ENCODE measurements around the gene UNC13A. TPM values are rescaled to one million over a fixed set of nuclear protein-coding genes. Genes with fewer than 3 reads are reported as not detected.

UNC13A gene
- total RNA-seq, 1 experiment from 2014 or later: 0.18 TPM

- H3K27me3 ChIP-seq (replicated peaks; ENCODE audit: control insufficient read depth, insufficient read depth, low read length): no peaks in the 10 kb centered on the region
- ChIA-PET POLR2A (interaction anchor here (0.6 kb wide), 1 partner anchor 279 kb away, joined by 6 read pairs; no protein-coding TSS in a partner anchor), CTCF (no interaction called here)
- no peak overlapping the region for H3K4me3 ChIP-seq (ENCODE audit: low read depth, low read length)
- no peaks in the 10 kb centered on the region for H3K9me3 ChIP-seq
- peak; percentile 69 to 72 for DNase-seq
- peaks cover 5% of the 10 kb centered on the region for H3K36me3 ChIP-seq (ENCODE audit: control insufficient read depth, insufficient read depth, low read length)
- Mint-ChIP-seq H3K36me3 (ENCODE audit: insufficient read depth, unreplicated experiment) (peaks cover 68% of the 10 kb centered on the region), H3K4me1 (ENCODE audit: low read depth, unreplicated experiment) (peaks cover 7% of the 10 kb centered on the region), H3K27me3 (ENCODE audit: insufficient read depth, unreplicated experiment) (no peaks in the 10 kb centered on the region), H3K27ac (ENCODE audit: unreplicated experiment) (no peak overlapping the region), H3K9me3 (ENCODE audit: unreplicated experiment) (no peaks in the 10 kb centered on the region), H3K4me3 (ENCODE audit: unreplicated experiment) (no peak overlapping the region)
- no TSS peak for BruUV-seq (replicated peaks)
- TF ChIP-seq, protein P1, sequence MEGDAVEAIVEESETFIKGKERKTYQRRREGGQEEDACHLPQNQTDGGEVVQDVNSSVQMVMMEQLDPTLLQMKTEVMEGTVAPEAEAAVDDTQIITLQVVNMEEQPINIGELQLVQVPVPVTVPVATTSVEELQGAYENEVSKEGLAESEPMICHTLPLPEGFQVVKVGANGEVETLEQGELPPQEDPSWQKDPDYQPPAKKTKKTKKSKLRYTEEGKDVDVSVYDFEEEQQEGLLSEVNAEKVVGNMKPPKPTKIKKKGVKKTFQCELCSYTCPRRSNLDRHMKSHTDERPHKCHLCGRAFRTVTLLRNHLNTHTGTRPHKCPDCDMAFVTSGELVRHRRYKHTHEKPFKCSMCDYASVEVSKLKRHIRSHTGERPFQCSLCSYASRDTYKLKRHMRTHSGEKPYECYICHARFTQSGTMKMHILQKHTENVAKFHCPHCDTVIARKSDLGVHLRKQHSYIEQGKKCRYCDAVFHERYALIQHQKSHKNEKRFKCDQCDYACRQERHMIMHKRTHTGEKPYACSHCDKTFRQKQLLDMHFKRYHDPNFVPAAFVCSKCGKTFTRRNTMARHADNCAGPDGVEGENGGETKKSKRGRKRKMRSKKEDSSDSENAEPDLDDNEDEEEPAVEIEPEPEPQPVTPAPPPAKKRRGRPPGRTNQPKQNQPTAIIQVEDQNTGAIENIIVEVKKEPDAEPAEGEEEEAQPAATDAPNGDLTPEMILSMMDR (IDR thresholded peaks at IDR 0.05; ENCODE audit: insufficient read depth in 1 of 2, low read depth in 1 of 2, low read length in 1 of 2, severe bottlenecking in 1 of 2, unreplicated experiment in 1 of 2): no peak
- intact Hi-C loops (cut with micrococcal nuclease; ENCODE audit: unreplicated experiment): no loop called here
- no peaks in the 10 kb centered on the region for H3K4me1 ChIP-seq
Measured at GRCh38 chr19:17579661-17580244, 108.4 kb downstream of the UNC13A start.

DNA sequence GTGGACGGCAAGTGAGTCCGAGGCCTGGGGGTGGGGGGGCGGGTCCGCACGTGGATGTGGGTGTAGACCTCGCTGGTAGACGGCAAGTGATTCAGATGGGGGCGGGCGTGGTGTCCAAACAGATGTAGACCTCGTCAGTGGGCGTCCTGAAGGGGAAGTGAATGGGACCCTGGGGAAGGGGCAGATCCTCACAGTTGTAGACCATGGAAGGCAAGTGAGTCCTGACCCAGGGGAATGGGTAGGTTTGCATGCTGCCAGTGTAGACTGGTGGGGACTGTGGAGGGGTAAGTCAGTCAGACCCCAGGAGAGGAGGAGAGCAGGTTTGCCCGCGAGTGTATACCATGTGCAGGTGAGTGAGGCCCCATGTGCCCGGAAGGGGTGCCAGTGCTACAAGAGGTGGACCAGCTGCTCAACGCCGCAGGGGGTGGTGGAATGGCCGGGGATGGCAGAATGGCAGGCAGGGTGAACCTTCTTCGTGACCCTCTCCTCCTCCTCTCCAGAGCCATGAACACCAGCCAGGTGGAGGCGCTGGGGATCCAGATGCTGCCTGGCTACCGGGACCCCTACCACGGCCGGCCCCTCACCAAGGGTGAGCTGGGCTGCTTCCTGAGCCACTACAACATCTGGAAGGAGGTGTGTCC lies 110.6 kb downstream of the UNC13A start:
- intact Hi-C loops (cut with micrococcal nuclease; ENCODE audit: unreplicated experiment): no loop called here
- no peak overlapping the region for H3K4me3 Mint-ChIP-seq (ENCODE audit: unreplicated experiment)
- H3K9me3 ChIP-seq: no peaks in the 10 kb centered on the region
- H3K4me3 ChIP-seq (ENCODE audit: low read depth, low read length): no peak overlapping the region
- H3K36me3 ChIP-seq (ENCODE audit: control insufficient read depth, insufficient read depth, low read length): peaks cover 5% of the 10 kb centered on the region
- ChIA-PET POLR2A (no interaction called here), CTCF (no interaction called here)
- TF ChIP-seq, protein P1 (IDR thresholded peaks at IDR 0.05; ENCODE audit: insufficient read depth in 1 of 2, low read depth in 1 of 2, low read length in 1 of 2, severe bottlenecking in 1 of 2, unreplicated experiment in 1 of 2): no peak
- no TSS peak for BruUV-seq (replicated peaks)
- no peaks in the 10 kb centered on the region for H3K27me3 Mint-ChIP-seq (ENCODE audit: insufficient read depth, unreplicated experiment)
- peaks cover 81% of the 10 kb centered on the region for H3K36me3 Mint-ChIP-seq (ENCODE audit: insufficient read depth, unreplicated experiment)
- H3K27ac Mint-ChIP-seq (ENCODE audit: unreplicated experiment): no peak overlapping the region
- no peaks in the 10 kb centered on the region for H3K27me3 ChIP-seq (replicated peaks; ENCODE audit: control insufficient read depth, insufficient read depth, low read length)
- no peaks in the 10 kb centered on the region for H3K4me1 ChIP-seq
- peaks cover 7% of the 10 kb centered on the region for H3K4me1 Mint-ChIP-seq (ENCODE audit: low read depth, unreplicated experiment)
- DNase-seq: no peak
- no peaks in the 10 kb centered on the region for H3K9me3 Mint-ChIP-seq (ENCODE audit: unreplicated experiment)

DNA sequence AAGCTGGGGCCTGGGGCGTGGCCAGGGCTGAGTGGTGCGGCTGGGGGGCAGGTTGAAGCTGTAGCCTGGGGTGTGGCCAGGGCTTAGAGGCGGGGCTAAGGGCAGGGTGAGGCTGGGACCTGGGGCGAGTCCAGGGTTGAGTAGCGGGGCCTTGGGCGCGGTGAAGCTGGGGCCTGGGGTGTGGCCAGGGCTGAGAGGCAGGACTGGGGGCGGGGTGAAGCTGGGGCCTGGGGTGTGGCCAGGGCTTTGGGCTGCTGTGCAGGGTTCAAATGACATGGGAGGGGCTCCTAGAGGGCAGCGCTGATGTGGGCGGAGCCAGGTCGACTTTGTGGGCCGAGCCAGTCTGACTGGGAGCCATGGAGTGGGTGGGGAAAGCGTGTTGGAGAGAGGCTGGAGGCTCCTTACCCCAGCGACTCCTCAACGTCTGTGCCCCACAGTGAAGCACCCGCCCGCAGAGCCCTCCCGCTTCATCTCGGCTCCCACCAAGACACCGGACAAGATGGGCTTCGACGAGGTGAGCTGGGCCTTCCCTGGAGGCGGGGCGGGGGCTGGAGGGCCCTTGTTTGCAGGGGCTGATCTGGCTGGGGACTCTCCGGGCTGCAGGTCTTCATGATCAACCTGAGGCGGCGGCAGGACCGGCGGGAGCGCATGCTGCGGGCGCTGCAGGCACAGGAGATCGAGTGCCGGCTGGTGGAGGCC lies 111.2 kb downstream of the UNC13A start:
- H3K27ac Mint-ChIP-seq (ENCODE audit: unreplicated experiment): no peak overlapping the region
- H3K27me3 Mint-ChIP-seq (ENCODE audit: insufficient read depth, unreplicated experiment): no peaks in the 10 kb centered on the region
- POLR2A ChIA-PET: no interaction called here
- BruUV-seq (replicated peaks): no TSS peak
- intact Hi-C loops (cut with micrococcal nuclease; ENCODE audit: unreplicated experiment): no loop called here
- peaks cover 7% of the 10 kb centered on the region for H3K4me1 Mint-ChIP-seq (ENCODE audit: low read depth, unreplicated experiment)
- no peaks in the 10 kb centered on the region for H3K9me3 ChIP-seq
- DNase-seq: peak; percentile 25 to 70
- H3K36me3 ChIP-seq (ENCODE audit: control insufficient read depth, insufficient read depth, low read length): peaks cover 5% of the 10 kb centered on the region
- H3K4me1 ChIP-seq: no peaks in the 10 kb centered on the region
- H3K9me3 Mint-ChIP-seq (ENCODE audit: unreplicated experiment): no peaks in the 10 kb centered on the region
- no peak overlapping the region for H3K4me3 Mint-ChIP-seq (ENCODE audit: unreplicated experiment)
- no peaks in the 10 kb centered on the region for H3K27me3 ChIP-seq (replicated peaks; ENCODE audit: control insufficient read depth, insufficient read depth, low read length)
- H3K4me3 ChIP-seq (ENCODE audit: low read depth, low read length): no peak overlapping the region
- CTCF ChIA-PET: no interaction called here
- H3K36me3 Mint-ChIP-seq (ENCODE audit: insufficient read depth, unreplicated experiment): peaks cover 81% of the 10 kb centered on the region
- TF ChIP-seq, protein P1 (IDR thresholded peaks at IDR 0.05; ENCODE audit: insufficient read depth in 1 of 2, low read depth in 1 of 2, low read length in 1 of 2, severe bottlenecking in 1 of 2, unreplicated experiment in 1 of 2): no peak
